ENCODE results near the gene PCDHA1. TPM values are rescaled to one million over a fixed set of nuclear protein-coding genes. Genes with fewer than 3 reads are reported as not detected.

Gene PCDHA1
- total and polyA plus RNA-seq, 9 of the 15 experiments (the other 6 are each of a cell fraction or from before 2014, with no cell fraction given), result not detected

DNA sequence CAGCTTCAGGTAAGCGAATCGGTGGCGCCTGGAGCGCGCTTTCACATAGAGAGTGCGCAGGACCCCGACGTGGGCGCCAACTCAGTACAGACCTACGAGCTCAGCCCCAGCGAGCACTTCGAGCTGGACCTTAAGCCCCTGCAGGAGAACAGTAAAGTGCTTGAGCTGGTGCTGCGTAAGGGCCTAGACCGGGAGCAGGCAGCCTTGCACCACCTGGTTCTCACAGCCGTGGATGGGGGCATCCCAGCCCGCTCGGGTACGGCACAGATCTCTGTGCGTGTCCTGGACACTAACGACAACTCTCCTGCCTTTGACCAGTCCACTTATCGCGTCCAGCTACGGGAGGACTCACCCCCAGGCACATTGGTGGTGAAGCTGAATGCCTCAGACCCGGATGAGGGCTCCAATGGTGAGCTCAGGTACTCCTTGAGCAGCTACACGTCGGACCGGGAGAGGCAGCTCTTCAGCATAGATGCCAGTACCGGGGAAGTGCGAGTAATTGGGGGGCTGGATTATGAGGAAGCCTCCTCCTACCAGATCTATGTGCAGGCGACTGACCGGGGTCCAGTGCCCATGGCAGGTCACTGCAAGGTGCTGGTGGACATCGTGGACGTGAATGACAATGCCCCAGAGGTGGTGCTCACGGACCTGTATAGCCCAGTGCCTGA lies 181.4 kb downstream of the PCDHA1 start:
- Histone ChIP-seq H2AFZ (ENCODE audit: low read depth, low read length) (no peak overlapping the region), H3K4me3 (no peak overlapping the region), H3K4me2 (ENCODE audit: insufficient read depth, low read length) (no peak overlapping the region), H4K20me1 (replicated peaks; ENCODE audit: control insufficient read depth, insufficient read depth, low read length) (no peaks in the 10 kb centered on the region), H3K27me3 (ENCODE audit: control insufficient read depth in 2 of 2, insufficient read depth in 2 of 2, low read length in 2 of 2) (peaks cover 0 to 11% of the 10 kb centered on the region in 2 experiments; a peak in 2 of 5 replicates), H3K4me1 (replicated peaks in 1 of 2; ENCODE audit: control insufficient read depth in 2 of 2, insufficient read depth in 2 of 2, low read length in 2 of 2) (no peaks in the 10 kb centered on the region; a peak in 1 of 5 replicates), H3K36me3 (ENCODE audit: control insufficient read depth, insufficient read depth, low read length) (no peaks in the 10 kb centered on the region), H3K9ac (ENCODE audit: insufficient read depth in 1 of 2, low read depth in 2 of 2, low read length in 2 of 2) (no peak overlapping the region), H3K9me1 (ENCODE audit: control insufficient read depth, insufficient read depth, low read length) (no peaks in the 10 kb centered on the region), H3K79me2 (ENCODE audit: control insufficient read depth, insufficient read depth, low read length) (no peaks in the 10 kb centered on the region), H3K9me3 (replicated peaks; ENCODE audit: control insufficient read depth, insufficient read depth, low read depth, low read length) (no peaks in the 10 kb centered on the region), H3K27ac (ENCODE audit: extremely low read depth, low read depth, low read length) (no peak overlapping the region)
- POLR2A ChIA-PET, result no interaction called here
- in situ Hi-C loops (cut with MboI) (no loop called here), intact Hi-C loops (cut with micrococcal nuclease) (no loop called here)
- FAIRE-seq, result no peak
- BruUV-seq (replicated peaks), result no TSS peak
- TF ChIP-seq, protein P1, sequence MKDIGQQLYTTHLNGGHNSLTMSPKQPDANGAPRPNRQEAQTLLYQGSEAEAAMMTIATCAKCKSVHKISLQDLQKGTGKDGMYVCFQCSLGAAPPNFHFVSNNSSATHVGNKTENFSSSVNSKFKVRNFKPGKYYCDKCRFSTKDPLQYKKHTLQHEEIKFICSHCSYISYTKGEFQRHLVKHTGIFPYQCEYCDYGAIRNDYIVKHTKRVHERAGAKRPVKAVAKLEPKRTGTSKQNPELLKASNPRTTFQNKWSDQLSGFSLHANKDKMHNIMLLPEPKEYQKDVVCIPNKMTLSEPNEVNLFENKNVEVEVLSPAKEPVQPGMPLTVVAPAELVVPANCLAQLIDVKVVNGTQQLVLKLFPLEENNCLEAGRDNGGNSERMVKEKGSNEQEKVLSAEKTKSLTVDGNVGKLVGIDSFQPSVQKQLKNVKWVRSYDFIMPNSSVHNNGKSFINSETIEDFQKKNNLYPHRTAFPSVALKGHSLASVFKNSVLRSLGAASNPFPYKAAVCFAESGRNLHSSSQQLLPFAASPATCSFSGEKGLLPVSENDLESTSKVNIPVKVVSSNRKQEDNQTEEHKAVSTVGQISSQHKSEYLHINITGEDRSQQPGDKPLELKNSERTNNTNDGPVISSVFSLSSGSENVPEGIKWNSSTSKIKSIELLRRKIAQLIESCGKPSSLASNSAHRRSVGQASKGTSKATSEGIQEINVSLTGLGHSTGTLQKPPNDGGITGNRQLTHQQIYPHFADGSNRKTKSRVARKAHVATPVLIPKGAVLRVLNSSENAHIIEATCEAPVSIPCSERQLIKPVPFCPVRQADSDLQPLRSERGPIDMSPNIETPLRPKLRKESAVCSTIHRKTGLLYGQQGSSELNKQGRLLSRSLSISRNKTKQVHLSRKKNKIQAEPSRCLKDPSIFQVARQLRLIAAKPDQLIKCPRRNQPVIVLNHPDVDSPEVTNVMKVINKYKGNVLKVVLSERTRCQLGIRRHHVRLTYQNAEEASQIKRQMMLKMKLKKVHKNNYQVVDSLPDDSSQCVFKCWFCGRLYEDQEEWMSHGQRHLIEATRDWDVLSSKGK (CRISPR knock-in tag; IDR thresholded peaks at IDR 0.05), result no peak
- TF ChIP-seq ZNF23 (CRISPR knock-in tag; IDR thresholded peaks at IDR 0.05) (no peak), STAG1 (CRISPR knock-in tag; IDR thresholded peaks at IDR 0.05; ENCODE audit: borderline replicate concordance) (no peak), CBX2 (IDR thresholded peaks at IDR 0.05; ENCODE audit: insufficient read depth, low read length, poor library complexity, severe bottlenecking) (no peak), SREBF1 (IDR thresholded peaks at IDR 0.05; ENCODE audit: borderline replicate concordance, low read depth, low read length) (no peak), CBX5 (IDR thresholded peaks at IDR 0.05; ENCODE audit: borderline replicate concordance, low read depth) (no peak), HOXB6 (CRISPR knock-in tag; IDR thresholded peaks at IDR 0.05; ENCODE audit: borderline replicate concordance) (no peak), SMARCB1 (IDR thresholded peaks at IDR 0.05; ENCODE audit: insufficient read length, low read depth) (no peak)
- TF ChIP-seq, protein P2, sequence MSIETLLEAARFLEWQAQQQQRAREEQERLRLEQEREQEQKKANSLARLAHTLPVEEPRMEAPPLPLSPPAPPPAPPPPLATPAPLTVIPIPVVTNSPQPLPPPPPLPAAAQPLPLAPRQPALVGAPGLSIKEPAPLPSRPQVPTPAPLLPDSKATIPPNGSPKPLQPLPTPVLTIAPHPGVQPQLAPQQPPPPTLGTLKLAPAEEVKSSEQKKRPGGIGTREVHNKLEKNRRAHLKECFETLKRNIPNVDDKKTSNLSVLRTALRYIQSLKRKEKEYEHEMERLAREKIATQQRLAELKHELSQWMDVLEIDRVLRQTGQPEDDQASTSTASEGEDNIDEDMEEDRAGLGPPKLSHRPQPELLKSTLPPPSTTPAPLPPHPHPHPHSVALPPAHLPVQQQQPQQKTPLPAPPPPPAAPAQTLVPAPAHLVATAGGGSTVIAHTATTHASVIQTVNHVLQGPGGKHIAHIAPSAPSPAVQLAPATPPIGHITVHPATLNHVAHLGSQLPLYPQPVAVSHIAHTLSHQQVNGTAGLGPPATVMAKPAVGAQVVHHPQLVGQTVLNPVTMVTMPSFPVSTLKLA (conservative IDR thresholded peaks at IDR 0.05), result no peak
- TF ChIP-seq, protein P3, sequence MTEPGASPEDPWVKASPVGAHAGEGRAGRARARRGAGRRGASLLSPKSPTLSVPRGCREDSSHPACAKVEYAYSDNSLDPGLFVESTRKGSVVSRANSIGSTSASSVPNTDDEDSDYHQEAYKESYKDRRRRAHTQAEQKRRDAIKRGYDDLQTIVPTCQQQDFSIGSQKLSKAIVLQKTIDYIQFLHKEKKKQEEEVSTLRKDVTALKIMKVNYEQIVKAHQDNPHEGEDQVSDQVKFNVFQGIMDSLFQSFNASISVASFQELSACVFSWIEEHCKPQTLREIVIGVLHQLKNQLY (CRISPR knock-in tag; conservative IDR thresholded peaks at IDR 0.05), result no peak
- TF ChIP-seq, protein P4, sequence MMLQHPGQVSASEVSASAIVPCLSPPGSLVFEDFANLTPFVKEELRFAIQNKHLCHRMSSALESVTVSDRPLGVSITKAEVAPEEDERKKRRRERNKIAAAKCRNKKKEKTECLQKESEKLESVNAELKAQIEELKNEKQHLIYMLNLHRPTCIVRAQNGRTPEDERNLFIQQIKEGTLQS (IDR thresholded peaks at IDR 0.05), result no peak
- TF ChIP-seq, protein P4 (CRISPR knock-in tag; conservative IDR thresholded peaks at IDR 0.05), result no peak
- CTCF ChIA-PET (ENCODE audit: low intra/inter-chr PET ratio), result no interaction called here
- 1% methylated on average over 34 of the region's 34 CpGs for WGBS (ENCODE audit: insufficient coverage, low coverage, missing lambda C conversion rate)
- no peak for ATAC-seq
- no peak for DNase-seq (ENCODE audit: extremely low read depth in 1 of 4, low spot score in 3 of 4)

All from K562 (cell line).